IMR-90 (cell line): ENCODE data around the gene KIF5C.

Source experiments
- CEBPB ChIP-seq: IDR thresholded peaks from 2 replicates; pipeline ENCODE4 v1.6.1; 2012; ENCODE audit warnings: low read depth, low read length, improper control_type of control experiment
- CTCF ChIP-seq: conservative IDR thresholded peaks from 2 replicates; pipeline ENCODE4 v1.5.1; 2012; ENCODE audit warnings: mild to moderate bottlenecking, low read depth, low read length, improper control_type of control experiment
- ELK1 ChIP-seq: fragments of 150-350 bp; IDR thresholded peaks from 2 replicates; pipeline ENCODE4 v1.6.1; 2016; ENCODE audit warnings: low read depth, mild to moderate bottlenecking, low read length, moderate library complexity, borderline replicate concordance
- FOS ChIP-seq: fragments of 150-350 bp; IDR thresholded peaks from 2 replicates; pipeline ENCODE4 v1.6.1; 2016; ENCODE audit warnings: low read depth, low read length
- MAFK ChIP-seq: IDR thresholded peaks from 2 replicates; pipeline ENCODE4 v1.6.1; 2012; ENCODE audit warnings: low read depth, low read length, improper control_type of control experiment
- MAZ ChIP-seq: IDR thresholded peaks from 2 replicates; pipeline ENCODE4 v1.6.1; 2012; ENCODE audit warnings: low read depth, mild to moderate bottlenecking, low read length, improper control_type of control experiment, moderate library complexity, borderline replicate concordance
- MXI1 ChIP-seq: IDR thresholded peaks from 2 replicates; pipeline ENCODE4 v1.6.1; 2012; ENCODE audit warnings: low read depth, mild to moderate bottlenecking, low read length, moderate library complexity, borderline replicate concordance
- POLR2A ChIP-seq: IDR thresholded peaks from 2 replicates; pipeline ENCODE4 v1.6.1; 2012; ENCODE audit warnings: mild to moderate bottlenecking, low read depth, low read length
- RAD21 ChIP-seq: IDR thresholded peaks from 2 replicates; pipeline ENCODE4 v1.6.1; 2012; ENCODE audit warnings: low read length, improper control_type of control experiment
- RCOR1 ChIP-seq: IDR thresholded peaks from 2 replicates; pipeline ENCODE4 v1.6.1; 2012; ENCODE audit warnings: mild to moderate bottlenecking, low read length, improper control_type of control experiment; ENCODE audit not compliant: insufficient replicate concordance
- RFX5 ChIP-seq: IDR thresholded peaks from 2 replicates; pipeline ENCODE4 v1.8.0; 2012; ENCODE audit warnings: low read depth, mild to moderate bottlenecking, low read length, moderate library complexity
- TF ChIP-seq, protein P1 (sequence below): fragments of 150-350 bp; IDR thresholded peaks from 2 replicates; pipeline ENCODE4 v1.6.1; 2017; ENCODE audit warnings: mild to moderate bottlenecking, antibody characterized with exemption, low read length, low read depth

DNA sequence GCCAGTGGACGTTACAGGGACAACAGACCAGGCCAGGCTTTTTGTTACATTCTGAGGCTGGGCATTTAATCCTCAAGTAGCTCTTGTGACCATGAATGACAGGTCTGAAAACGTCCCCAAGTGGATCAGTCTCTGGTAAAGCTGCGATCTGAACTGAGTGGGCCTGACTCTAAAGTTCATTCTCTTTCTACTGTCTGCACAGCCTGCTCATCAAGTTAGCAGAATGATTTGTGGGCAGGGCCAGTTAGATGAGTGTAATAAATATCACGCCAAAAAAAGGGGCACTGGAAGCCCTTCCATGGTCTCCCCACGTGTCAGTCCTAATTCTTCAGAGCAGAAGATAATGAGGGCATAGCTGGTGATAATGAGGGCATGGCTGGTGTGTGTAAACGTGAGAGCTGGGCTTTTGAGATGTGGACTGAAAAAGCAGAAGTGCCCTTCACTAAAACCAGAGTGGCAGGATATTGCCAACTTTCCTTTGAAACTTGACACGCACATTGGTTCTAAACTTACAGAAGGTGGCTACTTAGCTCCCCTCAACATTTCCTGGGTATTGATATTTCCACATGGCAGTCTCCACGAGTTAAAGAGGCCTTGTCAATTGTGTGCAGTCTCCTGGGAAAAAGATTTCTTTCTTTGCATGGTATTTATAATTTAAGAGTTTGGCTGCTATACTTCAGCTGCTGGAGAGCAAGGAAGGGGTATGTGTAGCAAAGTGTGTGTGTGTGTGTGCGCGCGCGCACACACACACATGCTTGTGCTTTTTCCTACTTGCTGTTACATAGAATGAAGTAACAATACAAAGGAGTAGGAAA is 90.8 kb downstream of the KIF5C start:
- TF ChIP-seq CTCF (no peak), RFX5 (no peak), MAFK (no peak), ELK1 (no peak), POLR2A (no peak), MAZ (no peak), MXI1 (no peak), RAD21 (no peak), FOS (no peak), CEBPB (no peak), RCOR1 (no peak)
- TF ChIP-seq, protein P1, sequence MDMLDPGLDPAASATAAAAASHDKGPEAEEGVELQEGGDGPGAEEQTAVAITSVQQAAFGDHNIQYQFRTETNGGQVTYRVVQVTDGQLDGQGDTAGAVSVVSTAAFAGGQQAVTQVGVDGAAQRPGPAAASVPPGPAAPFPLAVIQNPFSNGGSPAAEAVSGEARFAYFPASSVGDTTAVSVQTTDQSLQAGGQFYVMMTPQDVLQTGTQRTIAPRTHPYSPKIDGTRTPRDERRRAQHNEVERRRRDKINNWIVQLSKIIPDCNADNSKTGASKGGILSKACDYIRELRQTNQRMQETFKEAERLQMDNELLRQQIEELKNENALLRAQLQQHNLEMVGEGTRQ = no peak
